Heart right ventricle (tissue), 16 donors: ENCODE data around the gene MGAT5B. TPM values are rescaled to one million over a fixed set of nuclear protein-coding genes. Genes with fewer than 3 reads are reported as not detected.

Experiments
- ATAC-seq, 8 donors: fragments of 200-7000 bp; cut with Tn5 transposase; one replicate each; pipeline ENCODE4 v1.9.1; 2020; ENCODE audit warnings: mild to moderate bottlenecking in 8 of 8, moderate library complexity in 8 of 8, moderate number of reproducible peaks in 1 of 8
- DNase-seq, 2 donors: peaks; one replicate each; pipeline ENCODE4 v3.0.0-alpha.2; 2020
- H3K27ac ChIP-seq, 10 donors: fragments of 200-600 bp; sonication (generic) in 2 of 10; one replicate each; pipeline versions ENCODE4 v1.5.0 to v1.8.0; 2020 to 2022; ENCODE audit warnings: mild to moderate bottlenecking in 3 of 10
- H3K27me3 ChIP-seq, 7 donors: fragments of 200-600 bp; one replicate each; pipeline ENCODE4 v1.8.0; 2021 to 2022; ENCODE audit warnings: mild to moderate bottlenecking in 2 of 7
- H3K36me3 ChIP-seq, 9 donors: fragments of 200-600 bp; sonication (generic) in 1 of 9; one replicate each; pipeline versions ENCODE4 v1.5.0 to v1.8.0; 2020 to 2022; ENCODE audit warnings: mild to moderate bottlenecking in 2 of 9
- H3K4me1 ChIP-seq, 9 donors: fragments of 200-600 bp; sonication (generic) in 1 of 9; one replicate each; pipeline versions ENCODE4 v1.5.0 to v1.8.0; 2020 to 2022; ENCODE audit warnings: mild to moderate bottlenecking in 4 of 9
- H3K4me3 ChIP-seq, 10 donors: fragments of 200-600 bp; sonication (generic) in 2 of 10; one replicate each; pipeline versions ENCODE4 v1.5.0 to v1.8.0; 2020 to 2022; ENCODE audit warnings: mild to moderate bottlenecking in 7 of 10, moderate library complexity in 2 of 10
- H3K9me3 ChIP-seq, 11 donors: fragments of 200-600 bp in 10 of 11; sonication (generic) in 2 of 11; one replicate each; pipeline versions ENCODE4 v1.5.0 to v1.8.0; 2013 to 2022; ENCODE audit warnings: mild to moderate bottlenecking in 2 of 11, control low read depth in 1 of 11, moderate library complexity in 1 of 11
- CTCF ChIP-seq, 9 donors: fragments of 200-600 bp; sonication (generic) in 2 of 9; IDR thresholded peaks; one replicate each; pipeline versions ENCODE4 v1.5.0 to v1.8.0; 2021 to 2022; ENCODE audit warnings: antibody characterized with exemption in 9 of 9, mild to moderate bottlenecking in 5 of 9, moderate library complexity in 1 of 9
- WGBS, 2 donors: extraction: QIAGEN DNeasy Blood & Tissue Kit; methylation state at CpG; one replicate each; pipeline ENCODE4 v1.1.7; 2013; ENCODE audit warnings: inconsistent platforms in 1 of 2; 5-methylcytosine and 5-hydroxymethylcytosine counted together
- intact Hi-C, 10 donors: fragments of 100-400 bp; cut with DNase I; formaldehyde crosslinking; loops; one replicate each; pipeline versions ENCODE4 v1.11.1 to v1.14.2; 2022
- polyA plus RNA-seq, 2 donors: library from polyadenylated mRNA; stranded (reverse); fragments of 200-250 nt; gene quantifications; one replicate each; pipeline ENCODE4 v1.2.3, GENCODE V29; 2013
- total RNA-seq, 10 donors: library from RNA; stranded (reverse); fragmentation: NEBNext Ultra II Directional in 3 of 10; extraction: Animal tissue kit (Norgen Biotek cat#: 25700) in 3 of 10; gene quantifications; one replicate each; pipeline versions ENCODE4 v1.2.1 to v1.2.4, GENCODE V29; 2021 to 2023
- donor health status: Arrhythmogenic right ventricular cardiomyopathy.
- donor health status: ischemic (EF 13 %, LVEDD 7.1; RV severe dilation, severe dysfunction).
- donor health status: healthy with polysubstance abuse.
- donor health status: DM: no; HTN: yes; CAD: no.
- donor health status: DM: no; HTN: no; CAD: no.
- donor health status: ischemic (EF 25% LVEDD 6.9; RV normal size, moderate dysfunction).
- donor health status: ischemic (EF 25% LVEDD 5.7; RV mildly dilated, moderate dysfunction).
- donor health status: healthy.
- donor health status: DM: yes; HTN: yes; CAD: no.
- donor health status: Ischemic cardiomyopathy.
- donor health status: ischemic (EF 35%, LVEDD 5.7; RV mildly dilated, moderate dysfunction).
- donor health status: nonischemic (EF 11% LVEDD 7.7; RV severe dilation, severe dysfunction).
- donor health status: DM: yes; HTN: yes; CAD: no.
- donor health status: PGD.
- donor health status: ischemic (EF 29% LVEDD 5.4; RV normal size, mild dysfunction).
- donor health status: nonischemic (EF 23%, LVEDD 6.1; RV moderate dilation, normal function).

Gene MGAT5B
- total and polyA plus RNA-seq, 12 donors, result 0.09 to 0.29 (median 0.13) TPM; not detected in 8

GRCh38 chr17:76866774-76867577 lies 1.2 kb upstream of the MGAT5B start:
- intact Hi-C loops, result loop anchor here in 6 of 10 donors (2.0 to 10.0 kb wide), 6 partner anchors 185 to 388 kb away; no protein-coding TSS in a partner anchor
- Histone ChIP-seq H3K27ac (no peak overlapping the region), H3K4me3 (no peak overlapping the region), H3K36me3 (no peaks in the 10 kb centered on the region), H3K27me3 (peaks cover 16 to 60% (median 53%) of the 10 kb centered on the region in 7 donors), H3K9me3 (no peaks in the 10 kb centered on the region), H3K4me1 (peaks cover 0 to 19% (median 16%) of the 10 kb centered on the region in 9 donors)
- 76 to 82% methylated on average over 9 of the region's 9 CpGs for WGBS, 2 donors
- DNase-seq, result no peak
- TF ChIP-seq CTCF (IDR thresholded peaks at IDR 0.05), result no peak
- no peak for ATAC-seq

GRCh38 chr17:76867578-76868175 lies 527 bp upstream of the MGAT5B start:
- Histone ChIP-seq H3K36me3 (no peaks in the 10 kb centered on the region), H3K4me1 (peaks cover 0 to 19% (median 16%) of the 10 kb centered on the region in 9 donors), H3K27me3 (peaks cover 16 to 66% (median 59%) of the 10 kb centered on the region in 7 donors), H3K4me3 (peak overlapping the region in 3 of 10 donors; percentile 2 to 25 (median 10)), H3K9me3 (no peaks in the 10 kb centered on the region), H3K27ac (no peak overlapping the region)
- DNase-seq (no peak), ATAC-seq (peak in 2 of 8 donors; percentile 8 to 18)
- WGBS, 2 donors, result 16 to 17% methylated on average over 20 of the region's 20 CpGs
- no peak for TF ChIP-seq CTCF (IDR thresholded peaks at IDR 0.05)
- intact Hi-C loops, result loop anchor here in 9 of 10 donors (1.0 to 10.0 kb wide), 9 partner anchors 185 to 387 kb away; no protein-coding TSS in a partner anchor

DNA sequence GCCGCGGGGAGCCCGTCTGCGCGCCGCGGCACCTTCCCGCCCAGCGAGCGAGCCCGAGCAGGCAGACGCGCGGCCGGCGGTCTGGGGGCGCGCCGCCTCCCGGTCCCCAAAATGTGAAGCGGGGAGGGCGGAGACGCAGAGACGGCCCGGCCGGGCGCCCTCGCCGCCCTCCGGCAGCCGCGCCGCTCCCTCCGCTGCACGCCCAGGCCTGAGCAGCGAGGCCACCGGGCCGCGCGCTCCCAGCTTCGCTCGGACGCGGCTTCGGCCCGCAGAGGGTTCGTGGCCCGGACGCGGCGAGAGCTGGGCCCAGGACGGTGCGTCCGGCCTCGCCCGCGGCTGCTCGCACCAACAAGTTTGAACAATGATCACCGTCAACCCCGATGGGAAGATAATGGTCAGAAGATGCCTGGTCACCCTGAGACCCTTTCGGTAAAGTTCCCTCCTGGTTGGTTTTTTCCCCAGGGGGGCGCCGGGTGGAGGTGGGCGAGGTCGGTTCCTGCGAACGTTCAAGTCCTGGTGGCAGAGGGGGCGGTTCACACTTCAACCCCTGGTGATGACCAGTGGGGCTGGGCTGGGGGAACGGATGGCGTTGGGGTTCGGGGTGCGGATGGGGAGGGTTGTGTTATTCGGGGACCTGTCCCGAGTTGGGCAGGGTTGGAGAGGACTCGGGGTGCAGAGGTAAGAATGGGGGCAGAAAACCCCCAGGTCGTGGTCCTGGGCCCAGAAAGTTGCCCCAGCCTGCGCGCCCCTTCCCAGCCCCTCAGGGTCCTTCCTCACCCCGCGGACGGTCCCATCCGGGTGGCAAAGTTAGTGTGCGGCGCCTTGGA lies 678 bp downstream of the MGAT5B start:
- intact Hi-C loops, result loop anchor here in 9 of 10 donors (1.0 to 10.0 kb wide), 8 partner anchors 183 to 386 kb away; no protein-coding TSS in a partner anchor
- peaks cover 0 to 19% (median 16%) of the 10 kb centered on the region in 9 donors for H3K4me1 ChIP-seq
- H3K27me3 ChIP-seq, result peaks cover 16 to 74% (median 66%) of the 10 kb centered on the region in 7 donors
- DNase-seq, result no peak
- ATAC-seq, result peak in 1 of 8 donors; percentile 8
- 1 to 3% methylated on average over 75 to 83 of the region's 84 CpGs for WGBS, 2 donors
- H3K9me3 ChIP-seq, result no peaks in the 10 kb centered on the region
- H3K4me3 ChIP-seq, result peak overlapping the region in 9 of 10 donors; percentile 18 to 36 (median 25)
- no peak for TF ChIP-seq CTCF (IDR thresholded peaks at IDR 0.05)
- no peaks in the 10 kb centered on the region for H3K36me3 ChIP-seq
- no peak overlapping the region for H3K27ac ChIP-seq
